H4 (cell line): ENCODE data around the gene DSC2. TPM values are rescaled to one million over a fixed set of nuclear protein-coding genes. Genes with fewer than 3 reads are reported as not detected.

Experiments used
- DNase-seq: peaks from one replicate; pipeline ENCODE4 v3.0.0-alpha.2; 2015; ENCODE audit warnings: low spot score
- total RNA-seq: library from RNA; depleted of rRNA; stranded (reverse); fragments of >200 nt; shearing (Covaris generic); gene quantifications from 2 replicates; pipeline ENCODE4 v1.2.3, GENCODE V29; 2014

DSC2 gene
- total RNA-seq, 1 experiment from 2014 or later: 0.48 TPM

GRCh38 chr18:31098878-31099277 is 3.3 kb downstream of the DSC2 start:
- DNase-seq: no peak

- DNase-seq: no peak
Observed at GRCh38 chr18:31097666-31098065, 4.6 kb downstream of the DSC2 start.

- DNase-seq: no peak
Observed at GRCh38 chr18:31093880-31094279, 8.3 kb downstream of the DSC2 start.

GRCh38 chr18:31093294-31093693 is 8.9 kb downstream of the DSC2 start:
- no peak for DNase-seq

- no peak for DNase-seq
Observed at GRCh38 chr18:31091350-31091749, 10.9 kb downstream of the DSC2 start.

- no peak for DNase-seq
Observed at GRCh38 chr18:31088532-31088931, 13.7 kb downstream of the DSC2 start.

- no peak for DNase-seq
Observed at GRCh38 chr18:31079973-31080372, 22.2 kb downstream of the DSC2 start.

- no peak for DNase-seq
Observed at GRCh38 chr18:31077878-31078277, 24.3 kb downstream of the DSC2 start.

- DNase-seq: no peak
Observed at GRCh38 chr18:31072175-31072574, 30.0 kb downstream of the DSC2 start.

- peak; percentile 80 for DNase-seq
Observed at GRCh38 chr18:31070206-31070605, 32.0 kb downstream of the DSC2 start.

GRCh38 chr18:31066266-31066665 is 36.0 kb downstream of the DSC2 start:
- DNase-seq: no peak

GRCh38 chr18:31065036-31065773 is 37.0 kb downstream of the DSC2 start:
- no peak for DNase-seq

- no peak for DNase-seq
Observed at GRCh38 chr18:31064130-31064529, 38.1 kb downstream of the DSC2 start.

- DNase-seq: peak; percentile 27
Observed at GRCh38 chr18:31061945-31062344, 40.3 kb downstream of the DSC2 start.

- no peak for DNase-seq
Observed at GRCh38 chr18:31058897-31059296, 43.3 kb downstream of the DSC2 start.

GRCh38 chr18:31057917-31058316 is 44.3 kb downstream of the DSC2 start:
- DNase-seq: no peak

- DNase-seq: no peak
Observed at GRCh38 chr18:31057051-31057450, 45.2 kb downstream of the DSC2 start.

GRCh38 chr18:31056296-31056695 is 45.9 kb downstream of the DSC2 start:
- DNase-seq: no peak

GRCh38 chr18:31050635-31051034 is 51.6 kb downstream of the DSC2 start:
- DNase-seq: no peak

GRCh38 chr18:31049189-31049588 is 53.0 kb downstream of the DSC2 start:
- DNase-seq: no peak

- no peak for DNase-seq
Observed at GRCh38 chr18:31048216-31048615, 54.0 kb downstream of the DSC2 start.

GRCh38 chr18:31046916-31047315 is 55.3 kb downstream of the DSC2 start:
- DNase-seq: no peak

GRCh38 chr18:31045599-31045998 is 56.6 kb downstream of the DSC2 start:
- no peak for DNase-seq

GRCh38 chr18:31044926-31045325 is 57.3 kb downstream of the DSC2 start:
- DNase-seq: no peak
